Stimulated activated effector memory CD8-positive, alpha-beta T cell treated with anti-CD3 and anti-CD28 coated beads, Interleukin-12 subunit alpha, Interleukin-12 subunit beta, amount 100 ng/mL, for 72 hours (primary cell): ENCODE results near the gene TAS1R3.
A peak's percentile ranks its signal among the peaks of the same experiment; 100 is the strongest.

Source experiments
- ATAC-seq: fragments of 150-1000 bp; cut with Tn5 transposase; 2 replicates; pipeline ENCODE4 v1.10.0; 2021
- DNase-seq, 2 donors: peaks; one replicate each; pipeline ENCODE4 v3.0.0; 2021 to 2022; ENCODE audit warnings: low spot score in 2 of 2
- H3K27ac Mint-ChIP-seq: one replicate; pipeline ENCODE4 v1.8.0; 2022; ENCODE audit warnings: mild to moderate bottlenecking, mixed read lengths
- H3K36me3 Mint-ChIP-seq: one replicate; pipeline ENCODE4 v1.8.0; 2022; ENCODE audit warnings: mild to moderate bottlenecking, mixed read lengths
- H3K4me1 Mint-ChIP-seq: one replicate; pipeline ENCODE4 v1.8.0; 2022; ENCODE audit warnings: mixed read lengths
- H3K4me3 Mint-ChIP-seq: one replicate; pipeline ENCODE4 v1.8.0; 2022; ENCODE audit warnings: mild to moderate bottlenecking, mixed read lengths
- H3K9me3 Mint-ChIP-seq: one replicate; pipeline ENCODE4 v1.8.0; 2022; ENCODE audit warnings: mixed read lengths

Gene TAS1R3

GRCh38 chr1:1371746-1372711 is 40.9 kb downstream of the TAS1R3 start:
- Mint-ChIP-seq H3K4me1 (peaks cover 20% of the 10 kb centered on the region), H3K36me3 (peaks cover 13% of the 10 kb centered on the region), H3K4me3 (peak overlapping the region; percentile 29), H3K9me3 (no peaks in the 10 kb centered on the region), H3K27ac (no peak overlapping the region)
- ATAC-seq: peak; percentile 59
- DNase-seq: peak; percentile 89 to 94

GRCh38 chr1:1373051-1373814 is 42.2 kb downstream of the TAS1R3 start:
- H3K4me1 Mint-ChIP-seq: peaks cover 20% of the 10 kb centered on the region
- ATAC-seq (no peak), DNase-seq (no peak)
- H3K27ac Mint-ChIP-seq: peak overlapping the region; percentile 96
- no peaks in the 10 kb centered on the region for H3K9me3 Mint-ChIP-seq
- H3K36me3 Mint-ChIP-seq: peaks cover 13% of the 10 kb centered on the region
- peak overlapping the region; percentile 85 for H3K4me3 Mint-ChIP-seq

DNA sequence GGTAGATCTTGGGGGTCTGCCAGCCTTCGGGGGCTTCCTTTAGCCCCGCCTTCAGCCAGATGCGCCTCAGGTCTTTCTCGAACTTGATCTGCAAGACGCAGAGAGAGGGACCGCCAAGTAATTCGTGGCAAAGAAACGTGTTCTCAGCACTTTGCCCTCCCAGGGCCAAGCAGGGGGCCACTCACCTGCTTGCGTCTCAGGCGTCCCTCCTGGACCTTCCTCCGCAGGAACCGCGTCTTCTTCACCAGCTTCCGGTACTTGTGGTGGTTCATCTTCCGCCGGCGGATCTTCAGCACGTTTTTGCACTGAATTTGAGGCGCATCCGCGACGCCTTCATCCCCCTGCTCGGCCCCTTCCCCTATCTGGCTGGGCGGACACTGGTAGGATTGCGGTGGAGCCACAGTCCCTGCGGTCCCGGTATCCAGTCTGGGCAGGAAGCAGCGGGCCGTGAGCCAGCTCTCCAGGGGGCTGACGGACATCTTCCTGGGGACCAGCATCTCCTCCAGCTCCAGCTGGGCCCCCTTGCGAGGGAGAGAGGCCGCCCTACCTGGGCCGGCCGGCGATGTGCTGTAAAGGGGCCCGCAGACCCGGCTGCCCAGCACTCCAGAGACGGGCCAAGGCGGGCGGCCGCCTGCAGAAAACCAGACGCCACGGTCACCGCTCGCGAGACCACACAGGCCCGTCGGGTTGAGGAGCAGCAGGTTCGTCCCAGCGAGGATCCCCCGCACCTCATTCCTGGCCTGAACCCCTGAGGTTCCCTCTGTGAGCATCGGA is 42.9 kb downstream of the TAS1R3 start:
- H3K36me3 Mint-ChIP-seq: peaks cover 13% of the 10 kb centered on the region
- peak overlapping the region; percentile 85 for H3K4me3 Mint-ChIP-seq
- H3K4me1 Mint-ChIP-seq: peaks cover 20% of the 10 kb centered on the region
- no peak for ATAC-seq
- H3K9me3 Mint-ChIP-seq: no peaks in the 10 kb centered on the region
- no peak for DNase-seq
- H3K27ac Mint-ChIP-seq: peak overlapping the region; percentile 96

DNA sequence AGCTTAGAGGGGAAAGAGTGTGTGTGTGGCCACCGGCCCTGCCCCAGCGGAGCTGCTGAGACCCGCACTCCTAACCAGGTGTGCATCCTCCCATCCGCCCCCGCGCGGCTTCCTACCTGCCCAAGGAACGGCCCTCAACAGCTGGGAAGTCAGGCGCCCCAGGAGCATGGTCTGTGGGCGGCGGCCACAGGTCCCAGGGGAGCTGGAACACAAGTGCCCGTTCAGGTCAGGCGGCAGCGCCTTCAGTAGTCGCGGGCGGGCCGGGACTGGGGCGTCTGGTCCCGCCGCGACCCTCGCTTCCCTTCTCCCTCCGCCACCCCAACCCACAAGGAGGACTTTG is 43.5 kb downstream of the TAS1R3 start:
- Mint-ChIP-seq H3K9me3 (no peaks in the 10 kb centered on the region), H3K4me1 (peaks cover 20% of the 10 kb centered on the region), H3K4me3 (peak overlapping the region; percentile 85), H3K27ac (peak overlapping the region; percentile 96), H3K36me3 (peaks cover 13% of the 10 kb centered on the region)
- DNase-seq (no peak), ATAC-seq (no peak)

GRCh38 chr1:1374929-1375662 is 44.0 kb downstream of the TAS1R3 start, which contains the start of gene AURKAIP1:
TSS of gene AURKAIP1 (minus strand) at chr1:1375207. CDS start at chr1:1374756, 451 bp downstream.
- Mint-ChIP-seq H3K27ac (peak within 1 kb of the TSS; percentile 96), H3K36me3 (peaks cover 13% of the 10 kb centered on the region), H3K4me3 (peak within 1 kb of the TSS; percentile 85), H3K4me1 (peaks cover 20% of the 10 kb centered on the region), H3K9me3 (no peaks in the 10 kb centered on the region)
- ATAC-seq (peak; percentile 94), DNase-seq (peak; percentile 89 to 96)

GRCh38 chr1:1376551-1377226 is 45.6 kb downstream of the TAS1R3 start:
- ATAC-seq (no peak), DNase-seq (no peak)
- Mint-ChIP-seq H3K36me3 (peaks cover 13% of the 10 kb centered on the region), H3K27ac (no peak overlapping the region), H3K9me3 (no peaks in the 10 kb centered on the region), H3K4me3 (peak overlapping the region; percentile 85), H3K4me1 (peaks cover 21% of the 10 kb centered on the region)

GRCh38 chr1:1377540-1378205 is 46.6 kb downstream of the TAS1R3 start:
- H3K9me3 Mint-ChIP-seq: no peaks in the 10 kb centered on the region
- peaks cover 25% of the 10 kb centered on the region for H3K4me1 Mint-ChIP-seq
- no peak overlapping the region for H3K27ac Mint-ChIP-seq
- H3K36me3 Mint-ChIP-seq: peaks cover 7% of the 10 kb centered on the region
- DNase-seq: no peak
- no peak overlapping the region for H3K4me3 Mint-ChIP-seq
- ATAC-seq: no peak

- H3K9me3 Mint-ChIP-seq: no peaks in the 10 kb centered on the region
- H3K4me1 Mint-ChIP-seq: peaks cover 21% of the 10 kb centered on the region
- ATAC-seq: no peak
- DNase-seq: no peak
- no peak overlapping the region for H3K4me3 Mint-ChIP-seq
- H3K36me3 Mint-ChIP-seq: peaks cover 13% of the 10 kb centered on the region
- H3K27ac Mint-ChIP-seq: no peak overlapping the region
These were observed 49.8 kb downstream of the TAS1R3 start for GRCh38 chr1:1380860-1381259.

DNA sequence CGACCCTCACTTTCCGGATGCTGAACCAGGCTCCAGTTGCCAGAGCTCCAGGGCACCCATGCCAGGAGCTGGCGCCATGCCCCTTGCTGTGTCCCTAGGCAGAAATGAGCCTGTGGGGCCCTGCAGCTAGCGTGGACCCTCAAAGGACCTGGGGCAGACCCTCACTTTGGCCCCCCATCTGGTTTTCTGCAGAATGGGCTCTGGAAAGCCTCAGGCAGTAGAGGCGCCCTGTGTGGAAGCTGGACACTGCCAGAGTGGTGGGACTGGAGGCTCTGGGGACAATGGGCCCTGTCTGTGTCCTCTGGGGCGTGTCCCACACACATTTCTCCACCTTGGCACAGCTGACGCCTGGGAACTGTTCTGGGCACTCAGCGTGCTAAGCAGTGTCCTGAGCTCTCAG is 50.2 kb downstream of the TAS1R3 start:
- no peak overlapping the region for H3K27ac Mint-ChIP-seq
- no peak for DNase-seq
- H3K9me3 Mint-ChIP-seq: no peaks in the 10 kb centered on the region
- peaks cover 19% of the 10 kb centered on the region for H3K4me1 Mint-ChIP-seq
- H3K36me3 Mint-ChIP-seq: peaks cover 17% of the 10 kb centered on the region
- no peak for ATAC-seq
- no peak overlapping the region for H3K4me3 Mint-ChIP-seq
